Peyer's patch (tissue), 4 donors: ENCODE results near the gene SUSD4. TPM values are rescaled to one million over a fixed set of nuclear protein-coding genes. Genes with fewer than 3 reads are reported as not detected.

ENCODE experiments used
- DNase-seq, 3 donors: peaks; one replicate each; pipeline ENCODE4 v3.0.0-alpha.2; 2017 to 2019
- H3K27ac ChIP-seq, 4 donors: fragments of 200-600 bp; sonication (generic); one replicate each; pipeline ENCODE4 v1.5.1; 2016 to 2019
- H3K27me3 ChIP-seq, 2 donors: fragments of 200-600 bp; sonication (generic); one replicate each; pipeline ENCODE4 v1.5.1; 2019
- H3K36me3 ChIP-seq, 3 donors: fragments of 200-600 bp; sonication (generic); one replicate each; pipeline ENCODE4 v1.5.1; 2016 to 2019
- H3K4me1 ChIP-seq, 4 donors: fragments of 200-600 bp; sonication (generic); one replicate each; pipeline ENCODE4 v1.5.1; 2016 to 2019
- H3K4me3 ChIP-seq, 4 donors: fragments of 200-600 bp; sonication (generic); 1 replicate in 3 of 4; 2 replicates in 1 of 4; pipeline ENCODE4 v1.5.1; 2016 to 2019; ENCODE audit warnings: mild to moderate bottlenecking in 1 of 4
- H3K9me3 ChIP-seq, 4 donors: fragments of 200-600 bp; sonication (generic); one replicate each; pipeline ENCODE4 v1.5.1; 2016 to 2019; ENCODE audit warnings: mild to moderate bottlenecking in 1 of 4
- CTCF ChIP-seq, 6 experiments: fragments of 450-650 bp in 4 of 6; fragments of 200-600 bp in 2 of 6; sonication (generic) in 1 of 6; IDR thresholded peaks; one replicate each; pipeline ENCODE4 v1.5.1; 2017 to 2019; ENCODE audit warnings: antibody characterized with exemption in 6 of 6, mild to moderate bottlenecking in 3 of 6, moderate library complexity in 1 of 6
- POLR2A ChIP-seq, 2 donors: fragments of 450-650 bp; IDR thresholded peaks; one replicate each; pipeline ENCODE4 v1.5.1; 2017; ENCODE audit warnings: antibody characterized with exemption in 2 of 2, mild to moderate bottlenecking in 2 of 2, moderate library complexity in 2 of 2
- total RNA-seq, 4 donors: library from RNA; depleted of rRNA; stranded (reverse); fragments of >200 nt; gene quantifications; one replicate each; pipeline ENCODE4 v1.1.0, GENCODE V29; 2016

Gene SUSD4
- total RNA-seq, 4 donors from 2014 or later = 0.54 TPM; not detected in 3

DNA sequence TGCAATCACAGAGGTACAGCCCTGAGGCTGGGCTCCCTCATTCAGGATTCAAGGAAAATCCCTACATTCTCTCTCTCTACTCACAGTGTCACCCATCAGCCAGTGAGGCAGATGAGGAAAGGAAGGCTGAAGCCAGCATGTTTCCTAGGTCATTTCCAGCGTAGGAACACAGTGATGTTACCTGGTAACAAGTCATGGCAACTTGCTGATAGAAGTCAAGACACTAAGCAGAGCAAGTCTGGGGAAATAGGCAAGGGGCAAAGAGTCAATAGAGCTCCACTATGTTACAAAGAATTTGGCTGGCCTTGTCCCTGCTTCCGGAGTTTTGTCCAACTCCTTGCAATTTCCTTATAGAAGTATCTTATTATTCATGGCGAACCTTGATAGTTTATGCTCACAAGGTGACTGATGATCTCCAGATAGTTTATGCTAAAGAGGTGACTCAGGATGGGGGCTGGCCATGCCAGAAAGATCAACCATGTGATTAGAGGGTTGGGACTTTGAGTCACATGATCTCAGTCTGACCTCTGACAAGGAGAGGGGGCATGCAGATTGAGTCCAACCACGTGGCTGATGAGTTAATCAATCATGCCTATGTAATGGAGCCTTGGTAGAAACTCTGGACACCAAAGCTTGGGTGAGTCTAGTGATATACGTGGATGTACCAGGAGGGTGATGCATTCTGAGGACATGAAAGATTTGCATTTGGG, 51.1 kb downstream of the SUSD4 start:
- no peaks in the 10 kb centered on the region for H3K9me3 ChIP-seq
- no peaks in the 10 kb centered on the region for H3K4me1 ChIP-seq
- H3K27me3 ChIP-seq = no peaks in the 10 kb centered on the region
- no peak overlapping the region for H3K27ac ChIP-seq
- H3K36me3 ChIP-seq = no peaks in the 10 kb centered on the region
- TF ChIP-seq CTCF (IDR thresholded peaks at IDR 0.05) = no peak
- TF ChIP-seq POLR2A (IDR thresholded peaks at IDR 0.05) = no peak
- H3K4me3 ChIP-seq = no peak overlapping the region
- DNase-seq = no peak

DNA sequence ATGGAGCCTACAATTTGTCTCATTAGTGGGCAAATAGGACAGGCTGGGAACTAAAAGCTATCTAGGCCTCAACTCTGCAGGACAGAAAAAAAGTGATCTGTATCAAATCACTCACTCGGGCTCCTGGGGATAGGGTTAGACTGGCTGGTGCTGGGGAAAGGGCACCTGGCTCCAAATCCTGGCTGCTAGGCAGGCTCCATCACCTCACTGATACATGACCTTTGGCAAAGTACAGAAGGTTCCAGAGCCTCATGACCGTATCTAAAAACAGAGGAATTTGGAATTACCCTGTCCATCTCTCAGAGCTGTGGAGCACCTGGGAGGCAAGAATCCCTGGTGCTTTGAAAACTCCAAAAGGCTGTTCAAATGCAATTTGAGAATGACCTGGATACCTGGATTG, 51.7 kb downstream of the SUSD4 start:
- Histone ChIP-seq H3K27me3 (no peaks in the 10 kb centered on the region), H3K9me3 (no peaks in the 10 kb centered on the region), H3K27ac (no peak overlapping the region), H3K36me3 (no peaks in the 10 kb centered on the region), H3K4me3 (no peak overlapping the region), H3K4me1 (no peaks in the 10 kb centered on the region)
- no peak for DNase-seq
- TF ChIP-seq POLR2A (IDR thresholded peaks at IDR 0.05) = no peak
- TF ChIP-seq CTCF (IDR thresholded peaks at IDR 0.05) = no peak

DNA sequence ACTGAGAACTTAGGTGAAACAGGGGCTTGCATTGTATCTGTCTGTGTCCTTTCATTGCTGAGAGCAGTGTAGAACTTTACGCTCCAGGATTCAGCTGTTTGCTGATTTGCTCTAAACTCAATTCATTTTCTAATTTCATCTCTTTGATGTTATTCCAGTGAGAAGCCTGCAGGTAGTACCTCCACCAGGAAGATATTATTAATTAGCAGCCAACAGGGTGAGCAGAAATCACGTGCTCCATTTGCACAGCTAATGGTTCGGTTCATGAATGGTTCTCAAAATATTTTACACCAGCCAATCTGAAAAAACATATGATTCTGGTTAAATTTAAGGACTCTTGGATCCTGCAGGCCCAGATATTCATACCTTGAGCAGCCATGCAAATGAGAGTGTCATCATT, 52.1 kb downstream of the SUSD4 start:
- Histone ChIP-seq H3K4me3 (no peak overlapping the region), H3K27ac (no peak overlapping the region), H3K36me3 (no peaks in the 10 kb centered on the region), H3K27me3 (no peaks in the 10 kb centered on the region), H3K4me1 (no peaks in the 10 kb centered on the region), H3K9me3 (no peaks in the 10 kb centered on the region)
- no peak for TF ChIP-seq POLR2A (IDR thresholded peaks at IDR 0.05)
- TF ChIP-seq CTCF (IDR thresholded peaks at IDR 0.05) = no peak
- DNase-seq = no peak

DNA sequence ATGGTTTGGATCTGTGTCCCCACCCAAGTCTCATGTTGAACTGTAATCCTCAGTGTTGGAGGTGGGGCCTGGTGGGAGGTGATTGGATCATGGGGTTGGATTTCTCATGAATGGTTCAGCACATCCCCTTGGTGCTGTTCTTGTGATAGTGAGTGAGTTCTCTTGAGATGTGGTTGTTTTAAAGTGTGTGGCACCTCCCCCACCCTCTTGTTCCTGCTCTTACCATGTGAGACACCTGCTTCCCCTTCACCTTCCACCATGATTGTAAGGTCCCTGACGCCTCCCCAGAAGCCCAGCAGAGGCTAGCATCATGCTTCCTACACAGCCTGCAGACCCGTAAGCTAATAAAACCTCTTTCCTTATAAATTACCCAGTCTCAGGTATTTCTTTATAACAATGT, 55.8 kb downstream of the SUSD4 start:
- TF ChIP-seq POLR2A (IDR thresholded peaks at IDR 0.05) = no peak
- no peak for TF ChIP-seq CTCF (IDR thresholded peaks at IDR 0.05)
- H3K27ac ChIP-seq = no peak overlapping the region
- no peak for DNase-seq

DNA sequence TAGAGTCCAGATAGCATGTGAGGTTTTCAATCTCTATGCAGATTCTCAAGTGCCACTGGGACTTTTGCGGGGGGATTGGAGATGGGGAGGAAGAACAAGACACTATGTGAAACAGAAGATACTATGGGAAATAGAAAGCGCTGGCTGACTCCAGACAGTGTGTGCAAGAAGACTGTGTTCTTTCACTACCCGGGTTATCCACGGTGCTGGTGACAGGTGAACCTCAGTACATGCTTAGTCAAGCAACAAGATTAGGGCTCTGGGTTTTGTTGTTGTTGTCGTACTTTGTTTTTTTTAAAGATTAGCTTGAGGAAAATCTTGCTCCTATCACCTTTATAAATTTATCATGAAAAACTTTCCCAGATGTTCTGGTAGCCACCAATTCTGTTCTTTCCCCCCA, 56.4 kb downstream of the SUSD4 start:
- no peaks in the 10 kb centered on the region for H3K9me3 ChIP-seq
- no peak for DNase-seq
- no peaks in the 10 kb centered on the region for H3K4me1 ChIP-seq
- H3K27me3 ChIP-seq = no peaks in the 10 kb centered on the region
- no peaks in the 10 kb centered on the region for H3K36me3 ChIP-seq
- H3K27ac ChIP-seq = no peak overlapping the region
- TF ChIP-seq CTCF (IDR thresholded peaks at IDR 0.05) = no peak
- no peak for TF ChIP-seq POLR2A (IDR thresholded peaks at IDR 0.05)
- no peak overlapping the region for H3K4me3 ChIP-seq

More for the DNA sequence above, 55.8 kb downstream of the SUSD4 start:
- Histone ChIP-seq H3K4me1 (no peaks in the 10 kb centered on the region), H3K9me3 (no peaks in the 10 kb centered on the region), H3K36me3 (no peaks in the 10 kb centered on the region), H3K4me3 (no peak overlapping the region), H3K27me3 (no peaks in the 10 kb centered on the region)

- DNase-seq = no peak
- TF ChIP-seq CTCF (IDR thresholded peaks at IDR 0.05) = no peak
- TF ChIP-seq POLR2A (IDR thresholded peaks at IDR 0.05) = no peak
- no peaks in the 10 kb centered on the region for H3K9me3 ChIP-seq
- no peaks in the 10 kb centered on the region for H3K36me3 ChIP-seq
- H3K4me3 ChIP-seq = no peak overlapping the region
- H3K4me1 ChIP-seq = no peaks in the 10 kb centered on the region
- H3K27me3 ChIP-seq = no peaks in the 10 kb centered on the region
- H3K27ac ChIP-seq = no peak overlapping the region
Measured at GRCh38 chr1:223304931-223305330, 59.0 kb downstream of the SUSD4 start.
